GM12878 (cell line): ENCODE data around the gene CITED2. TPM values are rescaled to one million over a fixed set of nuclear protein-coding genes. Genes with fewer than 3 reads are reported as not detected.

ENCODE experiments used
- ATAC-seq: fragments of 200-7000 bp; cut with Tn5 transposase; 3 replicates; pipeline ENCODE4 v1.9.1; 2020; ENCODE audit warnings: mild to moderate bottlenecking, moderate library complexity
- BruUV-seq: library from RNA; stranded (reverse); fragments of 400-500 nt; replicated peaks from 2 replicates; lab custom pipeline; 2021; lab: Mats Ljungman, UMichigan
- CTCF ChIA-PET: fragments of 300-600 bp; sonication (Branson Sonifier 250); formaldehyde crosslinking; extraction: SDS; loops from one replicate; lab custom pipeline; 2021; ENCODE audit warnings: inconsistent platforms; lab: Yijun Ruan, JAX
- POLR2A ChIA-PET: fragments of 350-600 bp; formaldehyde crosslinking; extraction: SDS; loops from one replicate; lab custom pipeline; 2021; ENCODE audit warnings: inconsistent platforms; lab: Charles Lee
- RAD21 ChIA-PET: fragments of 300-600 bp; sonication (Branson Sonifier 250); formaldehyde crosslinking; loops from one replicate; lab custom pipeline; 2023; ENCODE audit warnings: antibody characterized with exemption; ENCODE audit not compliant: unreplicated experiment; lab: Charles Lee
- SMC1A ChIA-PET: fragments of 300-600 bp; sonication (Branson Sonifier 250); formaldehyde crosslinking; loops from one replicate; lab custom pipeline; 2023; ENCODE audit not compliant: unreplicated experiment, uncharacterized antibody; lab: Charles Lee
- DNase-seq: peaks from one replicate; pipeline ENCODE4 v3.0.0-alpha.2; 2011; ENCODE audit warnings: low read depth, low spot score
- FAIRE-seq: peaks from 3 replicates; lab custom pipeline; 2011; peaks lifted over from hg19 to GRCh38; lab: Jason Lieb, UNC
- H2AFZ ChIP-seq: 2 replicates; pipeline ENCODE4 v1.6.0; 2011; ENCODE audit warnings: low read depth, low read length, control low read depth; ENCODE audit not compliant: control insufficient read depth
- H3K27ac ChIP-seq: 2 replicates; pipeline ENCODE4 v1.5.1; 2011; ENCODE audit warnings: control low read depth; ENCODE audit not compliant: control insufficient read depth, insufficient read depth
- H3K27me3 ChIP-seq, 2 experiments: replicated peaks in 1 of 2; 2 replicates each; pipeline versions ENCODE4 v1.6.0 to v1.6.1; 2011; ENCODE audit warnings: low read length in 1 of 2; ENCODE audit not compliant: control insufficient read depth in 2 of 2, insufficient read depth in 2 of 2
- H3K36me3 ChIP-seq, 2 experiments: 2 replicates each; pipeline ENCODE4 v1.5.1; 2011; ENCODE audit warnings: low read length in 1 of 2; ENCODE audit not compliant: control insufficient read depth in 2 of 2, insufficient read depth in 2 of 2
- H3K4me1 ChIP-seq: 2 replicates; pipeline ENCODE4 v1.6.1; 2011; ENCODE audit warnings: mild to moderate bottlenecking, low read length, moderate library complexity, mixed read lengths; ENCODE audit not compliant: control insufficient read depth, insufficient read depth
- H3K4me2 ChIP-seq: 2 replicates; pipeline ENCODE4 v1.6.0; 2011; ENCODE audit warnings: control low read depth; ENCODE audit not compliant: control insufficient read depth, insufficient read depth
- H3K4me3 ChIP-seq: fragments of 200-600 bp; sonication (generic); 2 replicates; pipeline ENCODE4 v1.5.1; 2016
- H3K79me2 ChIP-seq: 2 replicates; pipeline ENCODE4 v1.6.0; 2011; ENCODE audit warnings: low read length; ENCODE audit not compliant: control insufficient read depth, insufficient read depth
- H3K9ac ChIP-seq: 2 replicates; pipeline ENCODE4 v1.8.0; 2011; ENCODE audit warnings: low read length, control low read depth, mixed read lengths; ENCODE audit not compliant: control insufficient read depth, insufficient read depth
- H3K9me3 ChIP-seq: replicated peaks from 3 replicates; pipeline ENCODE4 v1.5.1; 2011; ENCODE audit warnings: mild to moderate bottlenecking, low read length; ENCODE audit not compliant: control insufficient read depth, insufficient read depth
- H4K20me1 ChIP-seq: 2 replicates; pipeline ENCODE4 v1.6.0; 2011; ENCODE audit not compliant: control insufficient read depth, insufficient read depth
- BHLHE40 ChIP-seq, 2 experiments: fragments of 450-650 bp in 1 of 2; IDR thresholded peaks; 2 replicates each; pipeline ENCODE4 v1.6.1; 2011 to 2017; ENCODE audit warnings: low read depth in 2 of 2, borderline replicate concordance in 1 of 2, improper control_type of control experiment in 1 of 2, low read length in 1 of 2, mild to moderate bottlenecking in 1 of 2
- CHD1 ChIP-seq: IDR thresholded peaks from 2 replicates; pipeline ENCODE4 v1.6.1; 2012; ENCODE audit warnings: low read depth, low read length, improper control_type of control experiment
- CTCF ChIP-seq, 3 experiments: IDR thresholded peaks in 2 of 3; conservative IDR thresholded peaks in 1 of 3; 2 replicates each; pipeline ENCODE4 v1.5.1; 2011; ENCODE audit warnings: low read depth in 3 of 3, low read length in 3 of 3, mild to moderate bottlenecking in 3 of 3, control low read depth in 2 of 3, moderate library complexity in 2 of 3, inconsistent platforms in 1 of 3, mixed read lengths in 1 of 3; ENCODE audit not compliant: control insufficient read depth in 2 of 3, insufficient read depth in 1 of 3; ENCODE audit errors: extremely low read depth in 1 of 3
- FOXM1 ChIP-seq: IDR thresholded peaks from 2 replicates; pipeline ENCODE4 v1.6.1; 2012; ENCODE audit warnings: low read depth, mild to moderate bottlenecking, inconsistent platforms, low read length, moderate library complexity
- HDGF ChIP-seq: fragments of 450-650 bp; IDR thresholded peaks from 2 replicates; pipeline ENCODE4 v1.6.1; 2016; ENCODE audit warnings: antibody characterized with exemption
- IKZF1 ChIP-seq: fragments of 450-650 bp; conservative IDR thresholded peaks from 2 replicates; pipeline ENCODE4 v1.6.1; 2017; ENCODE audit warnings: antibody characterized with exemption, mild to moderate bottlenecking
- KDM1A ChIP-seq: fragments of 200-600 bp; sonication (generic); IDR thresholded peaks from 2 replicates; pipeline ENCODE4 v1.6.1; 2016; ENCODE audit warnings: borderline replicate concordance
- MEF2A ChIP-seq: IDR thresholded peaks from 2 replicates; pipeline ENCODE4 v1.6.1; 2011; ENCODE audit warnings: low read depth, mild to moderate bottlenecking, low read length, moderate library complexity; ENCODE audit not compliant: insufficient read depth
- MLLT1 ChIP-seq: fragments of 450-650 bp; IDR thresholded peaks from 2 replicates; pipeline ENCODE4 v1.6.1; 2016; ENCODE audit warnings: mild to moderate bottlenecking
- PAX5 ChIP-seq: IDR thresholded peaks from 2 replicates; pipeline ENCODE4 v1.6.1; 2011; ENCODE audit warnings: low read depth, low read length, borderline replicate concordance
- PRDM15 ChIP-seq: fragments of 450-650 bp; formaldehyde crosslinking; IDR thresholded peaks from 2 replicates; pipeline ENCODE4 v1.4.0; 2020; ENCODE audit warnings: mild to moderate bottlenecking, moderate library complexity
- RAD21 ChIP-seq: IDR thresholded peaks from 2 replicates; pipeline ENCODE4 v1.6.1; 2011; ENCODE audit warnings: mild to moderate bottlenecking, low read depth, low read length, moderate library complexity; ENCODE audit not compliant: insufficient read depth
- SMC3 ChIP-seq: IDR thresholded peaks from 2 replicates; pipeline ENCODE4 v1.6.1; 2011; ENCODE audit warnings: low read length, improper control_type of control experiment, borderline replicate concordance
- WGBS: methylation state at CpG from one replicate; pipeline ENCODE4 v1.1.6; 2016; ENCODE audit warnings: low lambda C conversion rate; ENCODE audit not compliant: insufficient replicate concordance, insufficient coverage; ENCODE audit errors: missing lambda C conversion rate; 5-methylcytosine and 5-hydroxymethylcytosine counted together
- in situ Hi-C: fragments of 300-500 bp; cut with MboI; formaldehyde crosslinking; loops from 9 replicates; pipeline ENCODE4 v1.14.3; 2018; ENCODE audit warnings: mixed read lengths
- intact Hi-C: fragments of 100-400 bp; cut with micrococcal nuclease; formaldehyde crosslinking; loops from one replicate; pipeline ENCODE4 v1.14.2; 2022; ENCODE audit not compliant: unreplicated experiment
- polyA plus RNA-seq, 11 experiments: library from polyadenylated mRNA; depleted of rRNA in 4 of 11; unstranded in 6 of 11; stranded (reverse) in 5 of 11; fragments of >200 nt; fragmentation: Nextera tagmentation in 4 of 11; fragmentation: Illumina TruSeq in 1 of 11; extraction: Ambion mirVana in 4 of 11; extraction: Trizol in 1 of 11; gene quantifications; 1 replicate in 1 of 11; 2 replicates in 10 of 11; pipeline versions ENCODE4 v1.2.1 to v1.2.3, GENCODE V29; 2011 to 2016; ENCODE audit warnings: inconsistent platforms in 2 of 11, missing spikeins in 2 of 11, low read depth in 1 of 11
- total RNA-seq, 4 experiments: library from RNA; depleted of rRNA in 3 of 4; stranded (reverse); fragments of >200 nt in 3 of 4; fragmentation: Illumina TruSeq in 1 of 4; extraction: Trizol in 1 of 4; gene quantifications; 2 replicates each; pipeline versions ENCODE4 v1.2.1 to v1.2.3, GENCODE V29; 2013 to 2021

The CITED2 gene
- total and polyA plus RNA-seq, 10 of the 15 experiments (the other 5 are each of a cell fraction or from before 2014, with no cell fraction given) = 0.08 to 20.0 (median 7.3) TPM

GRCh38 chr6:139369568-139370282 lies 4.7 kb downstream of the CITED2 start:
- FAIRE-seq (no peak), ATAC-seq (no peak), DNase-seq (no peak)
- ChIA-PET SMC1A (interaction anchor here (0.6 to 6.3 kb wide), 90 partner anchors 9 to 1587 kb away, joined by 3 to 90 read pairs (median 4); partner anchors contain the start of gene TXLNB), CTCF (interaction anchor here (0.6 to 6.9 kb wide), 89 partner anchors 9 to 1931 kb away, joined by 3 to 100 read pairs (median 4); partner anchors contain the start of gene TXLNB), POLR2A (interaction anchor here (1.0 kb wide), 1 partner anchor 392 kb away, joined by 3 read pairs; no protein-coding TSS in a partner anchor), RAD21 (interaction anchor here (0.6 to 7.4 kb wide), 62 partner anchors 9 to 1555 kb away, joined by 3 to 107 read pairs (median 4); partner anchors contain the start of gene TXLNB)
- Histone ChIP-seq H3K27me3 (no peaks in the 10 kb centered on the region), H3K9ac (no peak overlapping the region), H3K36me3 (no peaks in the 10 kb centered on the region), H3K27ac (no peak overlapping the region), H3K4me2 (no peak overlapping the region), H4K20me1 (no peaks in the 10 kb centered on the region), H2AFZ (peak overlapping the region; percentile 24; the same call in 1 of the 2 replicates), H3K4me1 (0 out of 2 replicates have a peak, but pooled peaks cover 2% of the 10 kb centered on the region), H3K9me3 (no peaks in the 10 kb centered on the region), H3K79me2 (peaks cover 22% of the 10 kb centered on the region), H3K4me3 (no peak overlapping the region)
- intact Hi-C loops (loop anchor here (1.0 to 10.0 kb wide), 8 partner anchors 315 to 1551 kb away; no protein-coding TSS in a partner anchor), in situ Hi-C loops (loop anchor here (5.0 kb wide), 4 partner anchors 142 to 558 kb away; no protein-coding TSS in a partner anchor)
- WGBS = 22% methylated on average over 9 of the region's 9 CpGs
- no TSS peak for BruUV-seq
- TF ChIP-seq SMC3 (peak; percentile 80; the same call in 1 of the 2 replicates), PAX5 (no peak), IKZF1 (no peak), PRDM15 (no peak), HDGF (no peak), KDM1A (no peak), CHD1 (no peak), BHLHE40 (IDR thresholded peaks at IDR 0.05; ENCODE audit: borderline replicate concordance in 1 of 2, low read depth in 2 of 2, low read length in 1 of 2) (no peak), RAD21 (peak; percentile 95), CTCF (IDR thresholded peaks at IDR 0.05 in 2 of 3, conservative IDR thresholded peaks at IDR 0.05 in 1 of 3; ENCODE audit: control insufficient read depth in 2 of 3, extremely low read depth in 1 of 3, insufficient read depth in 1 of 3, low read depth in 3 of 3, low read length in 3 of 3) (peak; percentile 43 to 74 (median 60); a peak in 5 of 6 replicates), MEF2A (no peak), FOXM1 (no peak), MLLT1 (no peak)
